Peyer's patch (tissue), 4 donors: ENCODE results near the gene SPIN3.

ENCODE experiments used
- POLR2A ChIP-seq, 2 donors: fragments of 450-650 bp; IDR thresholded peaks; one replicate each; pipeline ENCODE4 v1.5.1; 2017; ENCODE audit warnings: antibody characterized with exemption in 2 of 2, mild to moderate bottlenecking in 2 of 2, moderate library complexity in 2 of 2
- TF ChIP-seq, protein P1 (sequence below), 6 experiments: fragments of 450-650 bp in 4 of 6; fragments of 200-600 bp in 2 of 6; sonication (generic) in 1 of 6; IDR thresholded peaks; one replicate each; pipeline ENCODE4 v1.5.1; 2017 to 2019; ENCODE audit warnings: antibody characterized with exemption in 6 of 6, mild to moderate bottlenecking in 3 of 6, moderate library complexity in 1 of 6

DNA sequence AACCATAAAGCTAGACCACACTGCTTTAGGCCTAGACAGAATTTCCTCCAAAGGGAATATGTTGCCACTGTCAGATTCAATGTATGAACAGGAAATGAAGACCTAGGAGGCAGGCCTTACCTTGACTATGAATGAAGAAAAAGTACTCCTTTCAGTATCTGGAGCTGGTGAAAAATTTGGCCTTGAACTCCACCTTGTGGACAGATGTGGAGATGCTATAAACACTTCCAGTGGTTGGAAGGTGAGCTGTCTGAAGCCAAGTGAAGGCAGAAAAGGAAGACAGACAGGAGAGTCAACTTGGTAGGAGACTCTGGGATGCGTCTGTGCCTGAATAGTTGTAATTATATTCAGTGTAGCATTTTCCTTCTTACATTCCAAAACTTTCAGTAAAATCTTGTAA is 17.2 kb downstream of the SPIN3 start:
- TF ChIP-seq, protein P1, sequence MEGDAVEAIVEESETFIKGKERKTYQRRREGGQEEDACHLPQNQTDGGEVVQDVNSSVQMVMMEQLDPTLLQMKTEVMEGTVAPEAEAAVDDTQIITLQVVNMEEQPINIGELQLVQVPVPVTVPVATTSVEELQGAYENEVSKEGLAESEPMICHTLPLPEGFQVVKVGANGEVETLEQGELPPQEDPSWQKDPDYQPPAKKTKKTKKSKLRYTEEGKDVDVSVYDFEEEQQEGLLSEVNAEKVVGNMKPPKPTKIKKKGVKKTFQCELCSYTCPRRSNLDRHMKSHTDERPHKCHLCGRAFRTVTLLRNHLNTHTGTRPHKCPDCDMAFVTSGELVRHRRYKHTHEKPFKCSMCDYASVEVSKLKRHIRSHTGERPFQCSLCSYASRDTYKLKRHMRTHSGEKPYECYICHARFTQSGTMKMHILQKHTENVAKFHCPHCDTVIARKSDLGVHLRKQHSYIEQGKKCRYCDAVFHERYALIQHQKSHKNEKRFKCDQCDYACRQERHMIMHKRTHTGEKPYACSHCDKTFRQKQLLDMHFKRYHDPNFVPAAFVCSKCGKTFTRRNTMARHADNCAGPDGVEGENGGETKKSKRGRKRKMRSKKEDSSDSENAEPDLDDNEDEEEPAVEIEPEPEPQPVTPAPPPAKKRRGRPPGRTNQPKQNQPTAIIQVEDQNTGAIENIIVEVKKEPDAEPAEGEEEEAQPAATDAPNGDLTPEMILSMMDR (IDR thresholded peaks at IDR 0.05), result peak; percentile 28 to 61 (median 50)
- TF ChIP-seq POLR2A (IDR thresholded peaks at IDR 0.05), result no peak
